PC-9 (cell line): ENCODE data around the gene GMDS.

Experiments
- CTCF ChIP-seq: fragments of 200-600 bp; sonication (generic); conservative IDR thresholded peaks from 2 replicates; pipeline ENCODE4 v1.6.1; 2017; ENCODE audit warnings: mixed run types, antibody characterized with exemption, mild to moderate bottlenecking, moderate library complexity
- EZH2 ChIP-seq: fragments of 200-600 bp; sonication (generic); IDR thresholded peaks from 2 replicates; pipeline ENCODE4 v1.8.0; 2017; ENCODE audit warnings: antibody characterized with exemption, low read depth

GRCh38 chr6:1589208-1589607, 656.2 kb downstream of the GMDS start:
- TF ChIP-seq CTCF (no peak), EZH2 (no peak)
